NCI-H748 treated with DMSO at 0.1 percent for 48 hours (cell line): ENCODE results near the gene PITPNM1.
A peak's percentile ranks its signal among the peaks of the same experiment; 100 is the strongest.
"Not testable (repeated sequence)": the region's sequence is repeated elsewhere in the genome, so short reads cannot be mapped to it uniquely, and the experiment has no call there.

ENCODE experiments used
- DNase-seq: peaks from one replicate; lab custom pipeline; 2025; lab: John Stamatoyannopoulos, UW

PITPNM1 gene

DNA sequence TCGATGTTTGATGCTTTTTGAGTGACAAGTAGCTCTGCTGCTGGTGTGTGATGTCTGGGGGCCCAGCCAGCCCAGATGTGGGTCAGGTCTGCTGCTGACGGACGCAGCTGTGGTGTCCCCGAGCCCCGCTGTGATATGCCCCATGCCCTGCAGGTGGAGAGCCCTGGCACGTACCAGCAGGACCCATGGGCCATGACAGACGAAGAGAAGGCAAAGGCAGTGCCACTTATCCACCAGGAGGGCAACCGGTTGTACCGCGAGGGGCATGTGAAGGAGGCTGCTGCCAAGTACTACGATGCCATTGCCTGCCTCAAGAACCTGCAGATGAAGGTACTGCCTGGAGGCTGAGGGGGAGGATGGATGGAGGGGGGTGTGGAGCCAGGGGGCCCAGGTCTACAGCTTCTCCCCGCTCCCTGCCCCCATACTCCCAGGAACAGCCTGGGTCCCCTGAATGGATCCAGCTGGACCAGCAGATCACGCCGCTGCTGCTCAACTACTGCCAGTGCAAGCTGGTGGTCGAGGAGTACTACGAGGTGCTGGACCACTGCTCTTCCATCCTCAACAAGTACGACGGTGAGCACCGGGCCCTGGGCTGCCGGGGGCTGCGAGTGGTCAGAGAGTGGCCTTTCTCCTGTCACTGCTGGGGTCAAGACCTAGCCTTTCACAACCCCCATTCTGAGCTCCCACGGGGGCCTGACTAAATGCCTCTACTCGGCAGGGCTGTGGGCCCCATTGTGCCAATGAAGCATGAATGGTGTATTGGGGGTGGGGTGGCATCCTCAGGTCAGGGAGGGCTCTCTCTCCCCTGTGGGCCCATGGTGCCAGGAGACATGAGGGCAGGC lies 15.1 kb downstream of the PITPNM1 start:
- DNase-seq, result no peak

DNA sequence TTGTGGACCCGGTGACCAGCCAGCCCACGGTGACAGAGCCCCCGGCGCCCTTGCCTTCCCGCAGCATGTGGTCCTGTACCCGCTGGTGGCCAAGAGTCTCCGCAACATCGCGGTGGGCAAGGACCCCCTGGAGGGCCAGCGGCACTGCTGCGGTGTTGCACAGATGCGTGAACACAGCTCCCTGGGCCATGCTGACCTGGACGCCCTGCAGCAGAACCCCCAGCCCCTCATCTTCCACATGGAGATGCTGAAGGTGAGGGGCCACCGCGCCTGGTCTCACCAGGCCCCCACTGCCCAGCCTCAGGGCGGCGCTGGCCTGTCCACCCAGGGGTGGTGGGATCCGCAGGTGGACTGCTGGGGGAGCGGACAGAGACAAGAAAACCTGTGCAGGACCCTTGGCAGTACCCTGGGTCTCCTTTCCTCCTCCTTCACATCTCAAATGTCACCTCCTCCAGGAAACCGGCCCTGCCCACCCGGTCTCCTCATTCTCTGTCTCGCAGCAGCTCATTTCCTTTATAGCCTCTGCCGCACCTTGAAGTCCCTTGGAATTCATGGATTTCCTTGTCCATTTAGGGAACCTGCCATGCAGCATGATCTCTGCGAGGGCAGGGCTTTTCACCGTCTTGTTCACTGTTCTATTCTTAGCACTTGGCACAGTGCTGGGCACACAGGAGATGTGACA lies 15.8 kb downstream of the PITPNM1 start:
- no peak for DNase-seq

DNA sequence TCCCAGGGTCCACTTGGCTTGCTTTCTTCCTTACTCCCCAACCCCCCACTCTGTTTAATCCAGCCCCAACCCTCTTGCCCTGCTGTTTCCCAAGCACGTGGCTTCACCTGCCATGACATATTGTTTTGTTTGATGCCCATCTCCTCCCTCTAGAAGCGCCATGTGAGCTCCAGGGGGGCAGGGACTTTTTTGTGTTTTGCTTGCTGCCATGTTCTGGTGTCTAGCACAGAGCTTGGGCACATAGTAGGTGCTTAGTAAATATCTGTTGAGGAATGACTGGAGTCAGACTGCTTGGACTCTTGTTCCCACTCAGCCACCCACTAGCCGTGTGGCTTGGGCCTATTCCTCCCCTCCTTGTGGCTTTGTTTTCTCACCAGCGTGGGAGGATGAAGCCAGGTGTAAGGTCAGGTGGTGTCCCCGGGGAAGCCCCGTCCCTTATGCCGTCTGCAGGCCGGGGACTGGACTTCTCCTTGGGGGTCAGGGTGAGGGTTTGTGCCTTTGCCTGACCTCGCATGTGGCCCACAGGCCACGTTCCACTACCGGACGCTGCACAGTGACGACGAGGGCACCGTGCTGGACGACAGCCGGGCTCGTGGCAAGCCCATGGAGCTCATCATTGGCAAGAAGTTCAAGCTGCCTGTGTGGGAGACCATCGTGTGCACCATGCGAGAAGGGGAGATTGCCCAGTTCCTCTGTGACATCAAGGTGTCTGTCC lies 18.5 kb downstream of the PITPNM1 start:
- DNase-seq, result no peak

DNA sequence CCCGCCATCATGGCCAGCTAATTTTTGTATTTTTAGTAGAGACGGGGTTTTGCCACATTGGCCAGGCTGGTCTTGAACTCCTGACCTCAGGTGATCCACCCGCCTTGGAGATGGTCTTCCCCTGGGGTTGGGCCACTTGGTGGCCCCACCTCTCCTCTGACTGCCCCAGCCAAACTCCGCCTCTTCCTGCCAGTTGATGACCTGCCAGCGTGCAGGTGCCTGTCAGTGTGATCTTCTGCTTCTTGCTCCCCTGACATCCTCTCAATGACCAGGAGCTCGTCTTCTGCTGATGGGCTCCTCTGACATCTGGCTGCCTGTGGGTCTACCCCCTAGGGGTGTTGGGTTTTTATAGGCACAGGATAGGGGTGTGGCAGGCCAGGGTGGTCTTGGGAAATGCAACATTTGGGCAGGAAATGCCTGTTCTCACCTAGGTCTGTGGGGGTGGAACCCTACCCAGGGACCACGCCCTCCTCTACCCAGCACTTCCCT lies 19.2 kb downstream of the PITPNM1 start:
- DNase-seq, result not testable (repeated sequence)

DNA sequence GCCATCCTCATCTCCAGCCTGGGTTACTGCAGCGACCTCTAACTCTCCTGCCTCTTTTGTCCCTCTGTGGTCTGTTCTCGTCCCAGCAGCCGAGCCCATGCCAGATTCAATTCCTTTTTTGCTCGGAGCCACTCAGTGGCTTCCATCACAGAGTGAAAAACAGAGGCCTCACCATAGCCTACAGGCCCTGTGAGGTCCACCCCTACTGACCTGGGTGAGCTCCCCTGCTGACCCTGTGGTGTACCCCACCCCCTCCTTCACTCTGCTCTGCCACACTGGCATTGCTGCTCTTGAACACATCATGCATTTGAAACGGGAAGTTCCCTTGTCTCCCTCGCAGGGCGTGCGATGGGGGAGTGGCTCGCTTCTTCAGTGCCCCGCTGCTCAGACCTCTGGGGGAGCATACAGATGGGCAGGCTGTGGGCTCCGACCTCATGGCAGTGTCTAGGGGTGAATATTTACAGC lies 20.3 kb downstream of the PITPNM1 start:
- no peak for DNase-seq

DNA sequence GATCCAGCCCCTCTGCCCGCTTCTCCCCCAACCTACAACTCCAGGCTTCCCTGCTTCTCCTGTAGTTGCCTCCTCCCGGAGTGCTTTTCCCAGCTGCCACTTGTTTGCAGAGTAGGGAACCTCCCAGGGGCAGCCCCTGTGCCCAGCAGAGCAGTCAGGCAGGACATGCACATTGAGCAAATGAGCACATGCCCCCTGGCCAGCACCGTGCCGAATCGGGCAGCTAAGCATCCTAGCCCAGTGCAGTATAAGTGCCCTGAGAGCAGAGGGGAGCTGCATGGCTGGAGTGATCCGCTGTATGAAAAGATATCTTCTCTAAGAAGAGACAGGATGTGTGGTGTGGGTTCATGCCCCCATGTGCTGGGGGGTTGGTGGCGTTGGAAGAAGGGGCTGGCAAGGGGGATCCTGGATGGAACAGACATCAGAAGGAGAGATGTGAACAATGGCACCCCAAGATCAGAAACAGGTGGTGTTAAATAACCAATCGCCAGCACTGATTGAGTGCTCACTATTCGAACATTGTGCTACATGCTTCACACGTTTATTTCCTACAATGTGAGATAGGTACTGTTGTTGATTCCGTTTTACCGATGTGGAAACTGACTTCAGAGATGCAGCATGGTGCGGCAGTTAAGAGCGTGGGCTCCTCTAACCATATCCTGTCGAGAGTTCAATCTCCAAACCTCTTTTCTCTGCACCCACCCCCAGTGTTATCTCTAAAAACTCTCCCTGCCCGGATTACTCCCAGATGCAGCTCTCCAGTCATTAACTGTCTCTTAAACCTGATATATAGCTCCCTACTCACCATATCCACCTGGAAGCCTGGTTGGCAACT lies 21.1 kb downstream of the PITPNM1 start:
- DNase-seq, result no peak

DNA sequence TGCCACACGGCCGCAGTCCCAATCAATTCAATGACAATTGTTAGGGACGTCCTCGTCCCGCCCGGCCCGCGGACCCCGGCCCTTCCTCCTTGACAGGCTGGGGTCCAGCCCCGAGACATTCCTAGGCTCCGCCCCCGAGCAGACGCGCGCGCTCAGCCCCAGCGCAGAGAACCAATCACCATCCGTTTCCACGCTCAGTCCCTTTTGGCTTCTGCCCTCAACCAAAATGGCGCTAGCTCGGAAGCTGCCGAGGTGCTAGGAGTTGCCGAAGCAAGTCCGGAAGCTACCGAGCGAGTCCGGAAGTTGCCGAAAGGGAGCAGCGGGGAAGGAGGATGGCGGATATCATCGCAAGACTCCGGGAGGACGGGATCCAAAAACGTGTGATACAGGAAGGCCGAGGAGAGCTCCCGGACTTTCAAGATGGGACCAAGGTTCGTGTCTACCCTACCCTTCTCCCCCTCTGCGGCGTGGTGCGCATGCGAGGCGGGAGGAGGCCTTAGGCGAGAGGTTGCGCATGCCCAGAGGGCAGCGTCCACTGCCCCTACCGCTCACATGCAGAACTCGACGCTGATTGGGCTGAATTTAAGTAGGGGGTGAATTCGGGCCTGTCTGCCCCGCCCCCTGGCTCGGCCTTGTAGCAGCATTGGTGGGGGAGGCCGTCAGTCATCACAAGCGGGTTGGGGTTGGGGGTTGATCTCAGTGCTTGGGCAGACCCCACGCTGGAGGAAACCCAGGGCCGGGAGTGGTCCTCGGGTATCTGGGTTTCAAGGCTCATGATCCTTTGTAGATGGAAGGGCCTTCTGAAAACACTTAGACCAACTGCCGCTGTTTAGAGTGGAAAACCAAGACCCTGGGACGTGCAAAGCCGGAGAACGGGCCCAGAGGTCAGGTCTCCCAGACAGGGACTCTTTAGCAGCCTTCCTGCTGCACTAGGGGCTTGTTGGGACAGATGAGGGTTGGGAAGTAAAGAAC lies 22.1 kb downstream of the PITPNM1 start, which contains the start of gene AIP:
Gene AIP, plus strand, starts transcription at position 200 of the 972 bp plus-strand sequence. Its CDS starts 133 bp downstream, at position 333.
- DNase-seq, result peak; percentile 97

DNA sequence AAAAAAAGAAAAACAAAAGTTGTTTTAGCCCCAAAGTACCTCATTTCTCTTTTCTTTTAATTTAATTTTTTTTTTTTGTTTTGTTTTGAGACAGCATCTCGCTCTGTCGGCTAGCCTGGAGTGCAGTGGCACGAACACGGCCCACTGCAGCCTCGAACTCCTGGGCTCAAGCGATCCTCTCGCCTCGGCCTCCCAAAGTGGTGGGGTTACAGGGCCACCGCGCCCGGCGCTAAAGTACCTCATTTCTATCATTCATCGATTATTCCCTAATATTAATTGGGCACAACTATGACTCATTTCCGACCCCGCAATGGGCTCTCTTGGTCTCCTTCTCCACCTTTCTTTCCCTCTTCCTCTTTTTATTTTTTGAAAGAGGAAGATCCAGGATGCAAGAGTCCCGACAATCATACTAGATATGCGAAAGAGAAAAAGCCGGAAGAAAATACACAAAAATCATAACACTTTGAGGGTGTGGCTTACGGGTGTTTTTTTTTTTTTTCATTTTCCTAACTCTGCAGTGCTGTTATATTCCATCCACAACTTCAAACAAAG lies 22.8 kb downstream of the PITPNM1 start:
- no peak for DNase-seq

DNA sequence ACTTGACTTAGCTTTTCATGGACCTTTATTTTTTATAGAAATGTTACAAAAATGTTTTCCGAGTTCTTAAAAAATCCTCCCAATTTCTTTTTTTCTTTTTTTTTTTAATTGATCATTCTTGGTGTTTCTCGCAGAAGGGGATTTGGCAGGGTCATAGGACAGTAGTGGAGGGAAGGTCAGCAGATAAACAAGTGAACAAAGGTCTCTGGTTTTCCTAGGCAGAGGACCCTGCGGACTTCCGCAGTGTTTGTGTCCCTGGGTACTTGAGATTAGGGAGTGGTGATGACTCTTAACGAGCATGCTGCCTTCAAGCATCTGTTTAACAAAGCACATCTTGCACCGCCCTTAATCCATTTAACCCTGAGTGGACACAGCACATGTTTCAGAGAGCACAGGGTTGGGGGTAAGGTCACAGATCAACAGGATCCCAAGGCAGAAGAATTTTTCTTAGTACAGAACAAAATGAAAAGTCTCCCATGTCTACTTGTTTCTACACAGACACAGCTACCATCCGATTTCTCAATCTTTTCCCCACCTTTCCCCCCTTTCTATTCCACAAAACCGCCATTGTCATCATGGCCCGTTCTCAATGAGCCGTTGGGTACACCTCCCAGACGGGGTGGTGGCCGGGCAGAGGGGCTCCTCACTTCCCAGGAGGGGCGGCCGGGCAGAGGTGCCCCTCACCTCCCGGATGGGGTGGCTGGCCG lies 27.7 kb downstream of the PITPNM1 start:
- DNase-seq, result not testable (repeated sequence)

DNA sequence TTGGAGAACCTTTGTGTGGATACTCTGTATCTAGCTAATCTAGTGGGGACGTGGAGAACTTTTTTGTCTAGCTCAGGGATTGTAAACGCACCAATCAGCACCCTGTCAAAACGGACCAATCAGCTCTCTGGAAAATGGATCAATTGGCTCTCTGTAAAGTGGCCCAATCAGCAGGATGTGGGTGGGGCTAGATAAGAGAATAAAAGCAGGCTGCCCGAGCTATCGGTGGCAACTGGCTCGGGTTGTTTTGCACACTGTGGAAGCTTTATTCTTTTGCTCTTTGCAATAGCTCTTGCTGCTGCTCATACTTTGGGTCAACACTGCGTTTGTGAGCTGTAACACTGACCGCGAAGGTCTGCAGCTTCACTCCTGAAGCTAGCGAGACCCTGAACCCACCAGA lies 28.5 kb downstream of the PITPNM1 start:
- not testable (repeated sequence) for DNase-seq

DNA sequence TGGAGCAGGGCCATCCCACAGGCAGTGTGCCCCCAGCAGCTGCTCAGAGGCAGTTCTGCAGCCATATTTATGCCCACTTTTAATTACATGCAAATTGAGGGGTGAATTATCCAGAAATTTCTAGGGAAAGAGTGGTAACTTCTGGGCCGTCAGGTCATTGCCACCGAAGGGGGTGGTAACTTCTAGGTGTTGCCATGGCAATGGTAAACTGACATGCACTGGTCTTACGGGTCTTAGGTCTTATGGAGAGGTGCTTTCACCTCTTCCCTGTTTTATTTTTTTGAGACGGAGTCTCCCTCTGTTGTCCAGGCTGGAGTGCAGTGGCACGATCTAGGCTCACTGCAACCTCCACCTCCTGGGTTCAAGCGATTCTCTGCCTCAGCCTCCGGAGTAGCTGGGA lies 32.3 kb downstream of the PITPNM1 start:
- DNase-seq, result no peak

DNA sequence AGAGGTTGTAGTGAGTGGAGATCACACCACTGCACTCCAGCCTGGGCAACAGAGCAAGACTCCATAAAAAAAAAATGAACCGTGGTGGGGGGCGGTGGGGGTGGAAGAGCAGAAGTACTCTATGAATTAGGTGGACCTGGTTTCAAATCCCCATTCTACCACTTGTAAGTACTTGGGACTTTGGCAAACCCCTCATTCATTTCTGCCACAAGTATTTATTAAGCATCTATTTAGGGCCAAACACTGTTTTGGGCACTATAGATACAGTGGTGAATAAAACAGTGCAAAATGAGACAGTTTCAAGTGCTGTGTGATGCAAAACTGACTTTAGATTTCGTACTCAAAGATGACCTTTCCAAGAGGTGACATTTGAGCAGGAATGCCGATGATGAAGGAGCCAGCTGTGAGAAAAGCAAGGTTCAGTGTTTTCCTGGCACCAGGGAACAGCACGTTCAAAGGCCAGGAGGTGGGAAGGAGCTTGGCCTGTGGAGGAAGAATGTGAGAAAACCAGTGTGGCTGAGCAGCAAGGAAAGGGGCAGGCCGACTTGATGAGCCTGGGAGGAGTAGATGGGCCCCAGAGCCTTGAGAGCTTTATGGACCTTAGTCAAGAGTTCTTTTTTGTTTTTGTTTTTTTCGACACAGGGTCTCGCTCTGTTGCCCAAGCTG lies 34.7 kb downstream of the PITPNM1 start:
- DNase-seq, result no peak

DNA sequence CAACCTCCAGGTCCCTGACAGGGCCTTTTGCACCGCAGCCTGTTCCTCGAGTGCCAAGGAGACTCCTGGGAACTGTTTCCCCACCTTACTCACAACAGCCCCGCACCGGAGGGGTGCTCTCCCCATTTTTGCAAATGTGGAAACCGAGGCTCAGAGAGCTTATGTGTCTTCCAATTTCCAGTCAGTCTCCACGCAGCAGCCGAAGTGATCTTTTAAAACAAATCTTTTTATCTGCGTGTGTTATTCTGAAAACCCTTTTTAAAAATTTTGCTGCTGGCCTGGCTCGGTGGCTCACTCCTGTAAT lies 35.7 kb downstream of the PITPNM1 start:
- DNase-seq, result no peak

DNA sequence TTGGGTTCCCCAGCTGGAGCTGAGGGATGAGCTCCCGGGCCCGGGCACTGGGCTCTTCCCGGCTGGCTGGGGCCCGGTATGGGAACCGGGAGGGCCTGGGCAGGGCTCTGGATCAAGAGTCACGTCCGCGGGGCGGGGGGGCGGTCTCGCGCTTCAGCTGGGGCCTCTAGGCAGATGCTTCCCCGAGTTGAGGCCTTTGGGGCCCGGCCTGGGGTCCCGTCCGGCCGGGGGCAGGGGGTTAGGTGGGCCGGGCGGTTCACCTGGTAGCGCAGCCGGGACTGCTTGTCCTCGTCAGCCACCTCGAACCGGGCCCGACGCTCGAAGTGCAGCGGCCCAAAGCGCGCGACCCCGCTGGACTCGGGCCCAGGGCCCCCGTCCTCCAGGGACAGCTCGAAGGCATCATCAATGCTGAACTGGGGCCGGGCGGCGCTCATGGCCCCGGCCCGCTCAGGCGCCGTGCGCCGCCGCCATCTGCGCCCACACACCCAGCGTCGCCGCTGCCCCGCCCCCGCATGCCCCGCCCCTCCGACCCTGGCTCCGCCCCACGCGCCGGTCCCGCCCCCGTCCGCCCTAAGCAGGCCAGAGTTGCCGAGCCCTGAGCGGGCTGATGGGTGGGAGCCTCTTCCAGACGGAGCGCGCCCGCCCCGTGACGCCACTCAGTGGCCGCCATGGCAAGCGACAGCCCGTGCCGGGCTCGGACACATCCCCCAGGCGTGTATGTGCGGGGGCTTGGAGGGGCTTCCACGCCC lies 36.2 kb downstream of the PITPNM1 start, which contains the start of gene TMEM134:
Gene TMEM134, minus strand, starts transcription at position 493 of the 749 bp plus-strand sequence. Its CDS starts 59 bp downstream, at position 434.
- DNase-seq, result peak; percentile 61

DNA sequence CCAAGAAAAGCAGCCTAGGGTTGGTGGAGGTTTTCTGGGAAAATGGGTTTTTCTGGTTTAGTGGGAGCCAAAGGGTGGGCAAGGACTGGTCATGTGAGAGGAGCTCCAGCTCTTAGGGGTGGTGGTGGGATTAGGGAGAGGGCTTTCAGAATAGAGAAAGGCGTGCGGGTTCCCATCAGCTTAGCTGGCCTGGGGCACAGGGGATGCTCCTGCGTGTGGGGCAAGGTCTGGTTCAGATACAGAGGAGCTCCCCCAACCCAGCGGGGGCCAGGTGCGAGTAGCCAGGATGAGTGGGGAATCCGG lies 36.8 kb downstream of the PITPNM1 start:
- DNase-seq, result no peak

DNA sequence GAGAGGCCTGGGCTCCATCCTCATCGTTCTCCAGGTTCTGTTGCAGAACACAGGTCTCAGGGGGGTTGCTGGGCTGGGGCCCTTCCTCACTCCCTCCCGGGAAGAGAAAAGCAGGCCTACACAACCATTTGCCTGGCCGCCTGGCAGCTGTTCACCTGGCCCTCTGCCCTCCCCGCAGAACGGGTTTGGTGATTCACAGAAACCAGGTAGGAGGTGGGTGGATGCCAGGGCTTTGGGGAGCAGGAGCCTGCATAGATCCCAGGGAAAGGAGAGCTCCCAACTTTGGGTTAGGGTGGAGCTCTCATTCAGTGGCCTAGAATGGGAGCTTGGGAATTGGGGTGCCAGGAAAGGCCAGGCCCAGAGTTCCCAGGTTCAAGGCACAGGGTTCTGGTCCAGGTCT lies 37.1 kb downstream of the PITPNM1 start:
- DNase-seq, result no peak

DNA sequence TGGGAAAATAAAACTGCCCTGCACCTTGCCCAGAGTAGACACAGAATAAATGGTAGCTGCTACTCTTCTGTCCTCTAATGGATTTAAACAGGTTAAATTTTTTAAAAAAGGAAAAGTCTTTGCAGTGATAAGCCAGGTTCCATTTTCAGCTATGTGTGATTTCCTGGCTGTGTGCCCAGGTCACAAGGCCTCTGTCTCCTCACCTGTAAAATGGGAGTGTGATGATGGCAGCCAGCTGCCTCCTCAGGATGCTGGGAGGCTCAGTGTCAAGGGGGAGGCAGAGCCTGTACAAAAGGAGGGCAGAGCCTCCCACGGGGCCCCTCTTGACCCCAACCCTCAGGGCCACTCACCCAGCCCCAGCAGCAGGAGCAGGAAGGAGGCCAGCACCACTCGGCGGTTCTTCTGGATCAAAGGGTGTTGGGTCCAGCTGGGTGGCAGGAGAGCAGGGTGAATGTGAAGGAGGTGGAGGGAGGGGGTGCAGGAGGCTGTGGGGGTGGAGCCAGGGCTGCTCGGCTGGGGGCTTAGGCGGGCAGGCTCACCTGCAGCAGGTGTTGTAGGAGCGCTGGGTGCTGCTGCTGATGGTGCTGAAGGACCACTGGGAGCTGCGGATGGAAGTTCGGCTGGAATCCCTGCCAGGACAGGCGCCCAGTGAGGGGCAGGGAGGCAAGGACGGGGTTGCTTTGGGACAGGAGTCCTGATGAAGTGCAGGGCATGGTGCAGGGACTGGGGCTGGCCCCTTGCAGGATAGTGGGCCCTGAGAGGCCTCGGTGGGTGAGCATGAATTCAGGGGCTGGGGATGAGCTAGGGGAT lies 38.0 kb downstream of the PITPNM1 start:
- DNase-seq, result no peak
